Skeletal muscle cell (primary cell): ENCODE results near the gene CLN6.
A peak's percentile ranks its signal among the peaks of the same experiment; 100 is the strongest.

Experiments
- DNase-seq: peaks from one replicate; pipeline ENCODE4 v3.0.0-alpha.2; 2010; ENCODE audit warnings: low read depth
- H3K4me3 ChIP-seq: 2 replicates; pipeline ENCODE4 v1.5.1; 2011; ENCODE audit warnings: low read depth, mild to moderate bottlenecking, control low read depth, low read length, moderate library complexity

The CLN6 gene

DNA sequence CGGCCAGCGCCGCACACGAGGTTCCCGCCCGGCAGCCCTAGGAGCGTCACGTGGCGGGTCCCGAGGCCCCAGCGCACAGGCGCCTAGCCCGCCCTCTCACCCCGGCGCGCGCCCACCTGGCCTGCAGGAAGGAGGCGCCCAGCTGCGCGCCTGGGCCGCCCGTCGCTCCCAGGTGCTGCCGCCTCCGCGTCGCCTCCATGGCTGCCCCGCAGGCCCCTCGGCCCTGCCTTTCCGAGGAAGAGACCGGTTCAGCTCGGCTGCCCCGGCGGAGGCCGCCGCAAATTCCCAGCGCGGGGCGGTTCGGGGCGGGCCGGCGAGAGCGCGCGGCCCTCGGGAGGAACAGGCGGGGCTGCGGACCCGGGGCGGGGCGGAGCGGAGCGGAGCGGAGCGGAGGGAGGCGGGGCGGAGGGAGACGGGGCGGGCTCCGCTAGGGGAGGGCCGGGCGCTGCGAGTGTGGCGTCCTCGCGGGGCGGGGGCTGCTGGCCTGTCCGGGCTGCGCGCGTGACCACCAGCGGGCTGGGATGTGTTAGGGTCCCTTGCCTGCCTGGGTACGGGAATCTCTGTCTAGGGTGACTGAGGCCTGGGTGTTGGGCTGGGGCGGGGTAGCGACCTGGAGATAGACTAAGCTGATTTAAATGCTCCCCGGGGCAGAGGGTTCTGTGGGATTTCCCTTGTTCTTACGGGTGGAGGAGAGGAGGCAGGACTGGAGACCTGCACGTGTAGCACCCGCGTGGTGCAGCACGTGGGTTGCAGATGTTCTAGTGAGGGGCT lies at the start of gene CLN6:
TSS of gene CLN6 (minus strand) at position 343 of the 771 bp plus-strand sequence. CDS start at position 199, 144 bp downstream.
- H3K4me3 ChIP-seq, result peak within 1 kb of the TSS; percentile 87
- DNase-seq, result peak; percentile 33

DNA sequence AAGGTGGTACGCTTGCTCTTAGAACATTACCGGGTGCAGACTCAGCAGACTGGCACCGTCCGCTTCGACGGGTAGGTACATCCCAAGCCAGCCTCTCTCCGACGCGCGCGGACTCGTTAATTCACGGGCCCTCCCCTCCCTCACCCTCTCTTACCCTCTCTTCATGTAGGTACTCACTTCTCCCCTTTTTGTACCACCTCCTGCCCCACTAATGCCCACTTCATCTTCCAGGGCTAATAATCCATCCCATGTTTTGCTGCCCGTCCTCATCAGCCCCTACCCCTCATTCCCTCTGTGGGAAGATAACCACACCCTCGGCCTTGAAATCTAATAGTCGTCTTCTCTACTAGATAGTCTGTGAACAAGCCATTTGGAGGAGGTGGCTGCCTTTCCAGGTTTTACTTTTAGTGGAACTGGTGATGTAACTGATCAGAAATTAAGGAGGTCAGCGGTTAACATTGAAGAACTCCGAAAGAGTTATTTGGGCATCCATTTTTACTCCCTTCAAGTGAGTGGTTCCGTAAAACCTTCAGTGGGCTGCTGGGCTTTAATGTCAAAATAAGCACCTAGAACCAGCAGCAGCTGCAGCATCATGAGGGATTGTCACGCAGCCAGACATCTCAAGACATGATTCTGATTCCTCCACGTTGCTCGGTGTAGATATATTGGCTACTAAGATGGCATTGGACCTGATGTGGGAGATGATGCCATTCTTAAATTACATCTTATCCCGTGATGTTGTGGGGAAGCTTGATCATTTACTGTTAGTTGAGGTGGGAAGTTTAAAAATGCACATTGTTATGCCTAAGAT lies 49.3 kb upstream of the CLN6 start:
- H3K4me3 ChIP-seq, result peak overlapping the region; percentile 85
- DNase-seq, result no peak

DNA sequence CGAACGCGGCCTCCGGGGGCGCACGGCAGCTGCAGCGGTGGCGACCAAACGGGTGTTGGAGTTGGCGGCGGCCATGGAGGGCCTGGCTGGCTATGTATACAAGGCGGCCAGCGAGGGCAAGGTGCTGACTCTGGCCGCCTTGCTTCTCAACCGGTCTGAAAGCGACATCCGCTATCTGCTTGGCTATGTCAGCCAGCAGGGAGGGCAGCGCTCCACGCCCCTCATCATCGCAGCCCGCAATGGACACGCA lies 48.7 kb upstream of the CLN6 start:
- no peak for DNase-seq
- peak overlapping the region; percentile 85 for H3K4me3 ChIP-seq

DNA sequence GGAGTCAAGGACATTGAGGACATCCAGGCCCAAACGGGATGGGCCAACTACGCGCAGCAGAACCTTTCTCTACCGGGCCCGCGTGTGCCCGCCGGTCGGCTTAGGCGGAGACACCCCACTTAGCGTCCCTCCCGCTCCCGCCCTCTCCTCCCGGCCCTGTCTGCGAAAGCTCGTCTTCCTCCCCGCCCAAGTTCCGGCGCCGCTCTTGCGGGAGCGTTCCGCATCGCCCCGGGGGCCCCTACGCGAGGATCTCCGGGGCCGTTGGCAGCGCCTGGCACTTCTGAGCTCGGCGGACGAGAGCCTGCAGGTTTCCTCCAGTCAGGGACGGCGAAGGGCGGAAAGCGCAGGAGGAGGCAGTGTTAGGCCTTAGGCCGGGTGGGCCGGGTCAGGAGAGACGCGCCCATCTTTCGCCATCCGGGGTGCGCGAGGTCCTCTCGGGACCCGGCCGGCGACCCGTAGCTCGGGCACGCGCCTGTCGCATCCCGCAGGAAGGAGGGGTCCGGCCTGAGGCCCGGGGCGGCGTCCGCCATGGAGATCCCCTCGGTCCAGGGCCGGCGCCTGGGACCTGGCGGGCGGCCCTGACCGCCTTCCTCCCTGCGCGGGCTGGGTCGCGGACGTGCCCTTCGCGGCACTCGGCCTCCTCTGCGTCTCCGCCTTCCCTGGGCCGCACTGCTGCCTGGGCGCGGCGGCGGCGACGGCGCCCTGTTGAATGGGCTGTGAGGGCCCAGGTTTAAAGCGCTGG lies 48.2 kb upstream of the CLN6 start, which contains the start of gene FEM1B:
TSS of gene FEM1B (plus strand) at position 143 of the 742 bp plus-strand sequence. CDS start 673 bp downstream, outside the sequence.
- peak; percentile 82 for DNase-seq
- peak within 1 kb of the TSS; percentile 85 for H3K4me3 ChIP-seq

DNA sequence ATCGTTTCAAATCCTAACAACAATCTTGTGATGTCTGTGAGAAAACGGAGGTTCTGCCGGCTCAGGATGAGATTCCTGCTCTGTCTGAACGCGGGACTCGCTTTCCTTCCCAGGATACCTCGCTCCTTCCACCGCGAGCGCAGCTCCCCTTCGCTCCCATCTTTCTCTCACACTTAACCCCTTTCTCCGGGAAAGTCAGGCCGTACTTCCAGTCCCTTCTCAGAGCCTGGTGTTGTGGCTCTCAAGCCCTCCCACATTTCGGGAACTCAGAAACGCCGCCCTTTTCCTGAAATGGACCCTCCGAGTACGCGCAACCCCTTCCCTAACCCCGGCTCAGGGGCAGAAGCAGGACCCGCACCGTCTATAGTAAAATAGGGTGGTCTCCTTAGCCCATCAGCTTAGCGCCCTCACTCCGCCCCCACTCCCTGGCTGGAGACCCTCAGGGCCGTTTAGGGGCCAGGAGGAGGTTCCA lies 47.6 kb upstream of the CLN6 start:
- peak overlapping the region; percentile 85 for H3K4me3 ChIP-seq
- no peak for DNase-seq

DNA sequence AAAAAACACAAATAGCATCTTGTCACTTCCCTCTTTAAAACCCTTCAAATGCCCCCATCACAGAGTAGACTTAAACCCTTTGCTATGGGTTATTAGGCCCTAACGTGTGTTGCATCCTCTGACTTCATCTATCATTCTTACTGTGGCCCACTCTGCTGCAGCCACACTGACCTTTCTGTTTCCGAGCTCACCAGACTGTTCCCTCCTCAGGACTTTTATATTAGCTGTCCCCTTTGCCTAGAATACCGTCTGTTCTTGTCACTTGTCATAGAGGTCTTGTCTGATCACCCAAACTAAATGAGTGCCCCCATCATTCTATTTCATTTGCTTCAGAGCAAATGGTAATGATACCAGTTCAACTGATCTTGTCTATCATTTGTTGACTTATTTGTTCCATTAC lies 47.1 kb upstream of the CLN6 start:
- peak overlapping the region; percentile 85 for H3K4me3 ChIP-seq
- no peak for DNase-seq

DNA sequence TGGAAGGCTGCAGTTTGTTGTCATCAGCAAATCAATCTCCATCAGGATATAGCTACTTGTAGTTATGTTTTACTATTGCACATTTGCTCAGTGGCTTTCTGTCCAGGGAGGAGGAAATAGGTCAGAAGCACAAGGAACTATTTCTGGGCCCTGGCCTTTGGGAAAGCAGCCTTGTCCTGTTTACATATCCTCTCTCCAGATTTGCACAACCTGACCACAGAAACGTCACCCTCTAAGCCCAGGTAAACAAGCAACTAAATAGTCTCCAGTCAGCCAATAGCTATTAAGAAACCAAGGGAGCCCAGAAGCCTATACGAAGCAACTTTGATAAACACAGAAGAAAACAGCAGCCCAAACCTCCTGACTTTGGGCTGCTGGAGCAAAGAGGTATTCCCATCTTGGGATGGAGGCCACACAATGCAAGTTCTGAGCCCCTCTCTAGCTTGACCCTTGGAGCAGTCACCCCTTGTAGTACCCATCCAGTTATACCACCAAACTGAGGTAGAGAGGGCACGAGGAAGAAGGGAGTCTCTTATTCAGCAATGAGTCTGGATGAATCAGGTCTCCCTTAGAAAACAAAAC lies 45.7 kb upstream of the CLN6 start:
- DNase-seq, result no peak
- no peak overlapping the region for H3K4me3 ChIP-seq

DNA sequence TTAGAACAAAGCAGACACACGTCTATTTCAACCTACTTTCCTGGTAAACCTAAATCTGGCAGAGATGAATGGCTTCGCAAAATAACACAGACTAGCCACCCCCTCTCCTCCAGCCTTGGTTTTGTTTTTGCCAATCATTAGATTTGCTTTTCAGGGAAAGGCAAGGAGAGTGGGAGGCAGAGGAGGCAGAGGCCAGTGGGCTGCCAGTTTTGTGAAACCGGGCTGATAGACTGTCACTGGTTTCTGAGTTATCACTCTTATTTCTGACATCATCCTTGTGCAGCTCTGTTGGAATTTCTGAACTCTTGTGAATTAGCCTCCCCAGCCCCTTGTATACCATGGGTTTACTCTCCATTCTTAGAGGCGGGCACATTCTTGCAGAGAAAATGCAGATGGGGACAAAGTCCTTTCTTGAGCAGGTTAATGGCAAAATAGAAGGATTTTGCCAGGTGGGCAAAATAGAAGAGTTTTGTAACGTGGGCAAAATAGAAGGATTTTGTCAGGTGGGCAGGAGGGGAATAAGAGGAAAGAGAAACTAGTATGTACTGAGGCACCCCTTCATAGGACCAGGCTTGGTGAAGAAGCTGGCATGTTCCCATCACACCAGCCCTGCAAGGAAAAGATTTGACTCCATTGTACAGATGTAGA lies 44.8 kb upstream of the CLN6 start:
- no peak for DNase-seq

DNA sequence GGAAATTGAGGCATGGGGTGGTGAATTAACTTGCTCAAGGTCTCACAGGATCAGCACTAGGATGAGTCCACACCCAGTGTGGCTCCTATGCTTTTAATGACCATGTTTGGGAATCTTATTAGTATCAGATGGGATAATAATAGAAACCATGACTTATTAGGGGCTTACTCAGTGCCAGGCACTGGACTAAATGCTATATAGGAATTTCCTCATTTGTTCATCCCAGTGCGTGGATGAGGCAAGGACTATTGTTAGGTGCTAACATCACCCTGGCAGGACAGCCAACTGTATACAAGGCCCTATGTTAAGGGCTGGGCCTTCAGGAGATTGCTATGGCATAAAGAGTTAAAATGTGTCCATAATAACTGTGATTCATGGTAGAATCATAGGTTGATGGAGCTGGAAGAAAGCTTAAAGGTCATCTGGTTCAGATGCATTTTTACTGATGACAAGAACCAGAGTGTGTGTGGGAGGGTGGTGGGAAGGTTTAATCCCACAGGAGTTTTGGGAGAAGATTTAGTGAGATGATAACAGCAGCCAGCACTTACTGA lies 43.3 kb upstream of the CLN6 start:
- DNase-seq, result peak; percentile 65
- H3K4me3 ChIP-seq, result no peak overlapping the region

More for the DNA sequence above, 44.8 kb upstream of the CLN6 start:
- no peak overlapping the region for H3K4me3 ChIP-seq

DNA sequence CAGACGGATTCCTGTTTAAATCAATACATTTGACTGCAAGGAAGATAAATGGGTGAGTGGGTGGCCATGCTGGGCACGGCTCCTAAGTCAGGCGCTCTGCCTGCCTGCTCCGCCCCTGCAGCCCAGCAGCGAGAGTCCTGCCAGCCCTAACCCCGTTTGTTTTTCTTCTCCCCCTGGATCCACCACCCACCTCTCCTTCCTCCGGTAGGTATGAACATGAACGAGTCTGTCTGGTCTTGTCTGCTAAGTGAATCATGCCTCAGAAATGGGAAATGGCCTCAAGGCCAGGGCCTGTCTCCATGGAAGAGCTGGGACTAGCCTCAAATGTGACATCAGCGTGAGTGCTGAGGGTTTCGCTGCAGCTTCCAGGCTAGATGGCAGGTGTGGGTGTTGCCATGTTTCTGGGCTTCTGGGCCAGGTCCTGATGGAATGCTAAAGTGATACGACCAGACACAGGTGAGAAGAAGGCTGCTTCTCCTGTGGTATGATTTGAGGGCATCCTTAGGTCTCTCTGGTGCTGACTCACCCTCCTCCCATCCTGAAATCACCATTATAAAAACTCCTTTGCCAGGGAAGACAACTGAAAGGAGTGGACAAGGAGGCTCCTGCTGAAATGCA lies 42.4 kb upstream of the CLN6 start:
- peak; percentile 71 for DNase-seq
- no peak overlapping the region for H3K4me3 ChIP-seq

DNA sequence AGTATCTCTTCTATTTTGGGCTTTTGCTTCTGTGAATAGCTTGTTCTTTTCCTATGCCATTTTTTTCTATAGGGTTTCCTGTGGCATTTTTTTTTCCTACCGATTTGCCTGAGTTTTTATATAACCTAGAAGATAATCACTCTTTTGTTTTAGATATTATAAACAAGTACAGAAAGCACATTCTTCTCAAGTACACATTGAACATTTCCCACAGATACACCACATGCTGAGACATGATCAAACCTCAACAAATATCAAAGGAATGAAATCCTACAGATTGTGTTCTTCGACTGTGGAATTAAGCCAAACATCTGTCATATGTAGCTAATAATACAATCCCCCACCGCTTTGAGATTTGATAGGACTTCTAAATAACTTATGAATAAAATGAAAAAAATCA lies 38.9 kb upstream of the CLN6 start:
- no peak for DNase-seq
- no peak overlapping the region for H3K4me3 ChIP-seq

DNA sequence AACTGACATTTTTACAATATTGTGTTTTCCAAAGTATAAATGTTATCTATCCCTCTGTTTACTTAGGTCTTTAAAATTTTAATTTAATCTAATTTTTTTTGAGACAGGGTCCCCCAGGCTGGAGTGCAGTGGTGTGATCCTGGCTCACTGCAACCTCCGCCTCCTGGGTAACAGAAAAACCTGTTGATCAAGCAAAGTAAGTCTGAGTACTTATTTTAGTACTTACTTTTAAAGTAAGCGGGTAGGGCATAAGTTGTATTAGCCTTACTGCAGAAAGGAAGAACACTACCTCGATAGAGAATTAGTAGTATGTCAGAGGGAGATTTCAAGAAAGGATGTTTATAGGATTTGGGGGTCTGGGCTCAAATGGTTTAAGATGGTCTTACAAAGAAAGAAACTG lies 36.1 kb upstream of the CLN6 start:
- no peak overlapping the region for H3K4me3 ChIP-seq
- no peak for DNase-seq

DNA sequence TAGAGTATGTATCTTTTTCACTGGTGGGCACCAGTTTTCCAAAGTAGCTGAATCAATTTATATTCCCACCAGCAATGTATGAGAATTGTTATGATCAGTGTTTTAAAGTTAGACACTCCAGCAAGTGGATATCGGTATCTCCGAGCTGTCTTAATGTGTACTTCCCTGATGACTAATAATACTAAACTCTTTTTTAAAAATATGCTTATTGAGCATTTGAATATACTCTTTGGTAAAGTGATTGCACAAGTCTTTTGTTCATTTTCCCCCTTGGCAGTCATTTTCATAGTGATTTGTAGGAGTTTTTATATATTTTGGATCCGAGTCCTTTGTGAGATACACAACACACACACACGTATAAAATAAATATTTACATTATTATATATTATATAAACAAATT lies 35.6 kb upstream of the CLN6 start:
- H3K4me3 ChIP-seq, result no peak overlapping the region
- DNase-seq, result no peak

DNA sequence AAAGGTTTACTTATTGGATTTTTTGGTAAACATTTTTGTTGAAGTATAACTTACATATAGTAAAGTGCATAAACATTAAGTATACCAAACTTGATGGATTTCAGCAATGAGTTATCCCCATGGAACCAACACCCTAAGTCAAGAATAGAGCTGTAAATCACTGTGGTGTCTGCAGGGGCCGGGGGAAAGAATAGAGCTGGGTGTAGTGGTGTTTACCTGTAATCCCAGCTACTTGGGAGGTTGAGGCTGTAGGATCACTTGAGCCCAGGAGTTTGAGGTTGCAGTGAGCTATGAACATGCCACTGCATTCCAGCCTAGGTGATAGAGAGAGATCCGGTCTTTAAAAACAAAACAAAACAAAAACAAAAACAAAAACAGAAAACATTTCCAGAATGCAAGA lies 34.8 kb upstream of the CLN6 start:
- DNase-seq, result no peak
- H3K4me3 ChIP-seq, result no peak overlapping the region

DNA sequence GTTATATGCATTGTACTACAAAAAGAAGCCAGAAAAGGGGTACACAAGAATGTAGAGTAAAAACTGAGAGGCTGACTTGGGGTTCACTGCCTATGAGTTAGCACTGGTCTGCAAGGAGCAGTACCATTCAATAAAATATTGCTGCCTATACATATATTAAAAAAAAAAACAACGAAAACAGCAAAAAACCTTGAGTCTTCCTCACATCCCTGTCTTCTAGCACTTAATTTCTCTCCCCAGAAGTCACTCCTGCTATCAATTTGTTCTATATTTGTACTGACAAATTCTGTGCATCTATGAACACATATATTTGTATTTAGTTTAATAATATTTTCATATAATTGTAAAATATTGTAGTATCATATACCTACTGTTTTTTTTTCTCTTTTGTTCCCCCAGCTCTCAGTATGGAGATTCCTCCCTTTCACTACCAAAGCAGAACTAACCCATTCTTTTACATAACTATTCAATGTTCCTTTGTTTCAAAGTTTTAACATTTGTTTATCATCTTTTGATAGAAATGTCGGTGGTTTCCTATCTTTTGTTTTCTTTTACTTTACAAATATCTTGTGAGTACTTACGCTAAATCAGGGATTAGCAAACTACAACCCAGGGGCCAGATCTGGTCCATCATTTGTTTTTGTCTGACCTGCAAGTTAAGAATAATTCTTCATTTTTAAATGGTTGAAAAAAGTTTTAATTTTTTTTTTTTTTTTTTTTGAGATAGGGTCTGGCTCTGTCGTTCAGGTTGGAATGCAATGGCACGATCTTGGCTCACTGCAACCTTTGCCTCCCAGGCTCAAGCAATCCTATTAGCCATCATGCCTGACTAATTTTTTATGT lies 33.2 kb upstream of the CLN6 start:
- no peak overlapping the region for H3K4me3 ChIP-seq
- DNase-seq, result no peak

DNA sequence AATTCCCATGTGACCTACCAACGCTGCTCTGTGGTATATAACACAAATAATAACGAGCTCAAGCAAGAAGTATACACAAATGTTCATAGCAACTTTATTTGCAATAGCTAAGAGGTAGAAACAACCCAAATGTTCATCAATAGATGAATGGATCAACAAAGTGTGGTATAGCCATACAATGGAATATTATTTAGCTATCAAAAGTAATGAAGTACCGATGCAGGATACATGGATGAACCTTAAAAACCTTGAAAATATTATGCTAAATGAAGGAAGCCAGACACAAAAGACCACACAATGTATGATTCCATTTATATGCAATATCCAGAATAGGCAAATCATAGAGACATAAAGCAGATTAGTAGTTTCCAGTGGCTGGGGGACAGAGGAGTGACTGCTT lies 32.5 kb upstream of the CLN6 start:
- no peak for DNase-seq
- H3K4me3 ChIP-seq, result no peak overlapping the region

DNA sequence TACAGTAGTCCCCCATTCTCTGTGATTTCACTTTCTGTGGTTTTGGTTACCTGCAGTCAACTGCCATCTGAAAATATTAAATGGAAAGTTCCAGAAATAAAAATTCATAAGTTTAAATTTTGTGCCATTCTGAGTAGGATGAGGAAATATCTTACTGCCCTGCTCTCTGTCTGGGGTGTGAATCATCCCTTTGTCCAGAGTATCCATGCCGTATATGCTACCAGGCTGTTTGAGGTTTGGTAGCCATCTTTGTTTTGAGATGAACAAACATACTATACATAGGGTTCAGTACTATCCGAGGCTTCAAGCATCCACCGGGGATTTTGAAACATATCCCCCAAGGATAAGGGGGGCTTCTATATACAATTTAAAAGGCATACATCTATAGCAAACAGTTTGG lies 31.7 kb upstream of the CLN6 start:
- no peak overlapping the region for H3K4me3 ChIP-seq

DNA sequence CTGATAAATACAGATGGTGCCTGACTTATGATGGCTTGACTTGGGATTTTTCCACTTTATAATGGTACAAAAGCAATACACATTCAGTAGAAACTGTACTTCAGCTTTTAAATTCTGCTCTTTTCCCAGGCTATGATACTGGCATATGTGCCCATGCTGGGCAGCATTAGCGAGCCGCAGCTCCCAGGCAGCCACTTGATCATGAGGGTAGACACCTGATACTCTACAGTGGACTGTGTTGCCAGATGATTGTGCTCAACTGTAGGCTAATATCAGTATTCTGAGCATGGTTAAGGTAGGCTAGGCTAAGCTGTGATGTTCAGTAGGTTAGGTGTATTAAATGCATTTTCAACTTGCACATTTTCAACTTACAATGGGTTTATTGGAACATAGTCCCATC lies 30.4 kb upstream of the CLN6 start:
- H3K4me3 ChIP-seq, result no peak overlapping the region
- DNase-seq, result no peak

More for the DNA sequence above, 31.7 kb upstream of the CLN6 start:
- DNase-seq, result no peak
